GM12874 (cell line): Measurements from ENCODE around the gene SYDE1.

Experiments used
- CTCF ChIP-seq: IDR thresholded peaks from 2 replicates; pipeline ENCODE4 v1.5.1; 2011; ENCODE audit warnings: low read depth, mild to moderate bottlenecking, control low read depth, low read length, moderate library complexity; ENCODE audit not compliant: insufficient read depth

The SYDE1 gene

GRCh38 chr19:15091918-15092753, 15.1 kb upstream of the SYDE1 start:
- peak; percentile 47 for TF ChIP-seq CTCF

- no peak for TF ChIP-seq CTCF
Observed at GRCh38 chr19:15093001-15093400, 14.2 kb upstream of the SYDE1 start.

- no peak for TF ChIP-seq CTCF
Observed at GRCh38 chr19:15096223-15096622, 11.0 kb upstream of the SYDE1 start.

GRCh38 chr19:15098460-15098859, 8.7 kb upstream of the SYDE1 start:
- no peak for TF ChIP-seq CTCF

GRCh38 chr19:15099017-15099582, 8.1 kb upstream of the SYDE1 start:
- TF ChIP-seq CTCF, result no peak

GRCh38 chr19:15101479-15102082, 5.6 kb upstream of the SYDE1 start:
- TF ChIP-seq CTCF, result peak; percentile 70

- no peak for TF ChIP-seq CTCF
Observed at GRCh38 chr19:15104003-15104402, 3.2 kb upstream of the SYDE1 start.
